Measurements from ENCODE around the gene PTK7. TPM values are rescaled to one million over a fixed set of nuclear protein-coding genes. Genes with fewer than 3 reads are reported as not detected.
A peak's percentile ranks its signal among the peaks of the same experiment; 100 is the strongest.

The PTK7 gene
- total RNA-seq, 1 donor from 2014 or later = 68.0 TPM

DNA sequence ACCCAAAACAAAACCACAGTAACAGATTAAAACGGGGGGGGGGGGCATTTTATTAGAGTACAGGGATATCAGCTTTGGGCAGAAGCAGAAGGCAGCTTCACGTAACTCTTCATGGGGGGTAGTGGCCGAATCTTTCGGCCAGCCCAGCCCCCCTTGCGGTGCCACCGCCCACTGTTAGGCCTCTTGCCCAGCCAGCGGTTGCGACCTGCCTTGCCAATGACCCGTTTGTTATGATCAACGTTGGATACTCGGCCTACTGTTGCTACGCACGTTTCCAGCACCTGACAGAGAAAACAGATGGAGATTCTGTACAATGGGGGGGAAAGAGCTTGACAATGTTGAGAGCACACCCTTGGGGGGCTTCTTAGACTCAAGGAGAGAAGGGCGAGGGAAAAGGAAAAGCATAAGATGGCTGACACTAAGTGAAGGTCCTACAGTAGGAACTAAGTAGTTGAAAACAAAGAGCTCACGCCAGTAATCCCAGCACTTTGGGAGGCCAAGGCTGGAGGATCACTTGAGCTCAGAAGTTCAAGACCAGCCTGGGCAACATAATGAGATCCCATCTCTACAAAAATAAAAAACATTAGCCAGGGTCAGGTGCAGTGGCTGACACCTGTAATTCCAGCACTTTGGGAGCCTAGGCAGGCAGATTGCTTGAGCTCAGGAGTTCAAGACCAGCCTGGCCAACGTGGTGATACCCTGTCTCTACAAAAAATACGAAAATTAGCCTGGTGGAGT lies 21.7 kb upstream of the PTK7 start:
- no peak overlapping the region for H3K27ac ChIP-seq
- peaks cover 19% of the 10 kb centered on the region for H3K36me3 Mint-ChIP-seq
- peaks cover 38% of the 10 kb centered on the region for H3K4me1 Mint-ChIP-seq
- H3F3A ChIP-seq (ENCODE audit: low read depth) = peaks cover 17% of the 10 kb centered on the region
- DNase-seq (ENCODE audit: low spot score) = no peak
- H3K4me3 Mint-ChIP-seq = peak overlapping the region; percentile 92
- H3K79me2 ChIP-seq (ENCODE audit: low read depth) = peaks cover 38% of the 10 kb centered on the region
- no peaks in the 10 kb centered on the region for H4K20me1 ChIP-seq (ENCODE audit: low read depth)
- H3K4me1 ChIP-seq = peaks cover 8% of the 10 kb centered on the region
- TF ChIP-seq, protein P1, sequence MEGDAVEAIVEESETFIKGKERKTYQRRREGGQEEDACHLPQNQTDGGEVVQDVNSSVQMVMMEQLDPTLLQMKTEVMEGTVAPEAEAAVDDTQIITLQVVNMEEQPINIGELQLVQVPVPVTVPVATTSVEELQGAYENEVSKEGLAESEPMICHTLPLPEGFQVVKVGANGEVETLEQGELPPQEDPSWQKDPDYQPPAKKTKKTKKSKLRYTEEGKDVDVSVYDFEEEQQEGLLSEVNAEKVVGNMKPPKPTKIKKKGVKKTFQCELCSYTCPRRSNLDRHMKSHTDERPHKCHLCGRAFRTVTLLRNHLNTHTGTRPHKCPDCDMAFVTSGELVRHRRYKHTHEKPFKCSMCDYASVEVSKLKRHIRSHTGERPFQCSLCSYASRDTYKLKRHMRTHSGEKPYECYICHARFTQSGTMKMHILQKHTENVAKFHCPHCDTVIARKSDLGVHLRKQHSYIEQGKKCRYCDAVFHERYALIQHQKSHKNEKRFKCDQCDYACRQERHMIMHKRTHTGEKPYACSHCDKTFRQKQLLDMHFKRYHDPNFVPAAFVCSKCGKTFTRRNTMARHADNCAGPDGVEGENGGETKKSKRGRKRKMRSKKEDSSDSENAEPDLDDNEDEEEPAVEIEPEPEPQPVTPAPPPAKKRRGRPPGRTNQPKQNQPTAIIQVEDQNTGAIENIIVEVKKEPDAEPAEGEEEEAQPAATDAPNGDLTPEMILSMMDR (IDR thresholded peaks at IDR 0.05) = no peak
- no peak for TF ChIP-seq EZH2phosphoT487 (IDR thresholded peaks at IDR 0.05)
- no peak for TF ChIP-seq EZH2 (IDR thresholded peaks at IDR 0.05)
- H3K9me3 Mint-ChIP-seq = no peaks in the 10 kb centered on the region
- no peaks in the 10 kb centered on the region for H3K9me3 ChIP-seq (ENCODE audit: low read depth)
- no peak overlapping the region for H2AFZ ChIP-seq (replicated peaks)
- H3K27me3 ChIP-seq = no peaks in the 10 kb centered on the region
- H3K9ac ChIP-seq = no peak overlapping the region
- H3K36me3 ChIP-seq = no peaks in the 10 kb centered on the region
- peak overlapping the region; percentile 88 for H3K4me2 ChIP-seq
- H3K27ac Mint-ChIP-seq = peak overlapping the region; percentile 88
- H3K27me3 Mint-ChIP-seq (ENCODE audit: insufficient read depth, low read depth) = peaks cover 9% of the 10 kb centered on the region
- peak overlapping the region; percentile 75 for H3K4me3 ChIP-seq

DNA sequence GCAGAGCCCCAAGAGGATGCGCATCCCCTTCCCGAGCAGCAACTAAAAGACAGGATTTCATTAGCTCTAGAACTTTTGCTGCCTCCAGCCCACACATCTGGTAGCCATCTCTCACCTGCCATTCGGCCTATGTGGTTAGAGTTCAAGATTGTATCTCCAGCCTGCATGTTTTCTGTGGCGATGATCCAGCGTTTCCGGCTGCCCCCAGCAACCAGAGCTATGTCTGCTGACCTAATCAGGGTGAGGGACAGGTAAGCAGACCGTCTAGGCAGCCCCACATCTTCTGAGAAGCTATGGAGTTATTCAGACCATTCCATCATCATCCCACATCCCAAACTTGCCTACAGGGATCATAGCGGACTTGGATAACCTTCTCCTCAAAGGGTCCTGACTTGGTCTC lies 20.1 kb upstream of the PTK7 start:
- peaks cover 49% of the 10 kb centered on the region for H3K4me1 Mint-ChIP-seq
- no peak overlapping the region for H3K9ac ChIP-seq

DNA sequence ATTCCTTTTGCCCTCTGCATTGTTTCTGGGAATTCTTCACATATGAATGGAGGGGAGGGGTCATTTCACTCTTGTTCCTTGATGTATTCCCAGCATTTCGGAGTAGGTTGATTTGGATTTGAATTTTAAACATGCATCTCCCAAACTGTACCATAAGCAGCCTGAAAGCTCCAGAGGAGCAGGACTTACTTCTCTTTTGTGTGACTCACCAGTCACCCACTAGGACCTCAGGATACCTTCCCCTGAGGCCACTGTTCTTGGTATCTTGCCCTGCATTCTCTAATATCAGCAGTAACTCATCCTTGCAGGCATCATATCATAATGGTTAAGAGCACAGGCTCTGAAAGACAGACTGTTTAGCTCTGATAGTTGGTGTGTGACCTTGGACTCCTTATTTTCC lies 17.6 kb upstream of the PTK7 start:
- H3K27ac ChIP-seq = no peak overlapping the region
- H3K9me3 ChIP-seq (ENCODE audit: low read depth) = no peaks in the 10 kb centered on the region
- H3K27me3 ChIP-seq = no peaks in the 10 kb centered on the region
- peak overlapping the region; percentile 100 for H3K4me2 ChIP-seq
- no peak overlapping the region for H2AFZ ChIP-seq (replicated peaks)
- Mint-ChIP-seq H3K36me3 (peaks cover 9% of the 10 kb centered on the region), H3K9me3 (no peaks in the 10 kb centered on the region), H3K4me3 (peak overlapping the region; percentile 97), H3K27me3 (ENCODE audit: insufficient read depth, low read depth) (peaks cover 2% of the 10 kb centered on the region), H3K4me1 (peaks cover 35% of the 10 kb centered on the region), H3K27ac (no peak overlapping the region)
- H3K79me2 ChIP-seq (ENCODE audit: low read depth) = peaks cover 27% of the 10 kb centered on the region
- peaks cover 15% of the 10 kb centered on the region for H3K4me1 ChIP-seq
- DNase-seq (ENCODE audit: low spot score) = no peak
- H3F3A ChIP-seq (ENCODE audit: low read depth) = peaks cover 21% of the 10 kb centered on the region
- H3K36me3 ChIP-seq = no peaks in the 10 kb centered on the region
- peak overlapping the region; percentile 98 for H3K4me3 ChIP-seq
- no peak for TF ChIP-seq EZH2phosphoT487 (IDR thresholded peaks at IDR 0.05)
- no peaks in the 10 kb centered on the region for H4K20me1 ChIP-seq (ENCODE audit: low read depth)
- peak overlapping the region; percentile 88 for H3K9ac ChIP-seq

More for the DNA sequence above, 20.1 kb upstream of the PTK7 start:
- peaks cover 44% of the 10 kb centered on the region for H3K79me2 ChIP-seq (ENCODE audit: low read depth)
- peaks cover 15% of the 10 kb centered on the region for H3K4me1 ChIP-seq
- no peak for TF ChIP-seq EZH2 (IDR thresholded peaks at IDR 0.05)
- TF ChIP-seq, protein P1 (IDR thresholded peaks at IDR 0.05) = no peak
- Mint-ChIP-seq H3K9me3 (no peaks in the 10 kb centered on the region), H3K36me3 (peaks cover 13% of the 10 kb centered on the region), H3K4me3 (peak overlapping the region; percentile 60), H3K27ac (no peak overlapping the region), H3K27me3 (ENCODE audit: insufficient read depth, low read depth) (peaks cover 6% of the 10 kb centered on the region)
- DNase-seq (ENCODE audit: low spot score) = no peak
- H3K36me3 ChIP-seq = no peaks in the 10 kb centered on the region
- no peak overlapping the region for H3K4me2 ChIP-seq
- H3K9me3 ChIP-seq (ENCODE audit: low read depth) = no peaks in the 10 kb centered on the region
- H3K27me3 ChIP-seq = no peaks in the 10 kb centered on the region
- no peak overlapping the region for H3K4me3 ChIP-seq
- H3K27ac ChIP-seq = no peak overlapping the region
- no peak overlapping the region for H2AFZ ChIP-seq (replicated peaks)
- H3F3A ChIP-seq (ENCODE audit: low read depth) = peaks cover 21% of the 10 kb centered on the region
- no peaks in the 10 kb centered on the region for H4K20me1 ChIP-seq (ENCODE audit: low read depth)

All from neural progenitor cell (in vitro differentiated cells).